Measurements from ENCODE around the gene RTP5.

Gene RTP5

DNA sequence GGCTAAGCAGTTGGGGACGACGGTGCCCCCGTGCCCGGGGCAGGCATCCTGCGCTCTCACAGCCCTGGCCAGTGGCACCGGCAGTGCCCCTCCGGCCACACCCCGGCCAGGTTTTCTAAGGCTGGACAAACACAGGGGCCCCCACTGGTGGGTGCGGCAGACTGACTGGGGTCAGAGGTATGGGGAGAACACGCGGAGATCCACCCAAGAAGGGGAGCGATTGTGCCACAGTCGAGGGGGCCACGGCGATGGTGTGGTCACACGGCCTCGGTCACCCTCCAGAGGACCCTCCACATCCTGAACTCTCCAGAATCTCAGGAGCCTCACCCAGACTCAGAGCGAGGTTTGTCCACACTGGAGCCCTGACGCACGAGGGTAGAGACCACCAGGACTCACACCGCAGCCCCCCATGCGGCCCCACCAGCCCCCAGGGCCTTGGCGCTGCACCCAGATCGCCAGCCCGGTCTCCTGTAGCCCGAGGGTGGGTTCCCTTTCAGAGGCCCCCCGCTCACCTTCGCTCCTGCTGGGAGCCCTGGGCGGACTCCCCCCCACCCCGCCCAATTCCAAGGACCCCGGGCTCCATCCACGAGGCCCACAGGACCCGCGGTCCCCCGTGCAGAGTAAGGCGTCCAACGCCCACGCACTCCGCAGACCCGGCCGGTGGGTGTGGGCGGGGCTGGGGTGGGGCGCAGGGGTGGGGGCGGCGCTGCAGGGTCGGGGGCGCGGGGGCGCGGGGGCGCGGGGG, 26.0 kb upstream of the RTP5 start:
- DNase-seq (ENCODE audit: low read depth) = no peak

GRCh38 chr2:241844066-241844728, 25.3 kb upstream of the RTP5 start:
- peak; percentile 40 for DNase-seq (ENCODE audit: low read depth)

DNA sequence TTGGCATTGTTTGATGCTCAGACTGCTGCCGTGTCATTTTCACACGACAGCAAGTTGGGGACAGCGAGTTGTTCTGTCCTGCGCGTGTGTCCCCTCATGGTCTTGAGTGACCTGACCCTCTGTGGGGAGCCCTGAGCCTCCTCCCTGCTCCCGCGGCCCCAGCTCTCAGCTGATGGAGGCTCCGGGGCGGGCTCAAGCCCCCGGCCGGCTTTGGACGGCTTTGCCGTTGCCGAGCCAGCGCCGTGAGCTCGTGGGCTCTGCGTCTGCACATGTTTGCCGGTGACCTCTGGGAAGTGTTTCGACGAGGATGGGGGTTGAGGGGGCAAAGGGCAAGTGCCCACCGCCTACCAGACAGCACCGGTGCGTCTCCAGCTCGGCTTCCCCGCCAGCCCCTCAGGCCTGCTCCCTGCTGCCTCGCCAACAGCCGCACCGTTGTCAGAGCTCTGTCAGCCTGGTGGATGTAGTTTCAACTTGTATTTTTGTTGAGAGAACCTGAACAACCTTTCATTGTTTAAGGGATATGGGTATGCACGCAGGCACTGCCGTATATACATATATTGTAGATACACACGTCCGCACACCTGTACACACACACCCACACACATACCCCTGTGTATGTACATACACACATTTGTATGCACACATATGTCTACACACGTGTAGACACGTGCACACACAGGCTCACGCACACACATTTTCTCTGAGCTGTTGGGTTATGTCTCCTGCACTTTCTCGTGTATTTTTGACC, 24.5 kb upstream of the RTP5 start:
- DNase-seq (ENCODE audit: low read depth) = no peak

GRCh38 chr2:241846406-241846805, 23.1 kb upstream of the RTP5 start:
- no peak for DNase-seq (ENCODE audit: low read depth)

DNA sequence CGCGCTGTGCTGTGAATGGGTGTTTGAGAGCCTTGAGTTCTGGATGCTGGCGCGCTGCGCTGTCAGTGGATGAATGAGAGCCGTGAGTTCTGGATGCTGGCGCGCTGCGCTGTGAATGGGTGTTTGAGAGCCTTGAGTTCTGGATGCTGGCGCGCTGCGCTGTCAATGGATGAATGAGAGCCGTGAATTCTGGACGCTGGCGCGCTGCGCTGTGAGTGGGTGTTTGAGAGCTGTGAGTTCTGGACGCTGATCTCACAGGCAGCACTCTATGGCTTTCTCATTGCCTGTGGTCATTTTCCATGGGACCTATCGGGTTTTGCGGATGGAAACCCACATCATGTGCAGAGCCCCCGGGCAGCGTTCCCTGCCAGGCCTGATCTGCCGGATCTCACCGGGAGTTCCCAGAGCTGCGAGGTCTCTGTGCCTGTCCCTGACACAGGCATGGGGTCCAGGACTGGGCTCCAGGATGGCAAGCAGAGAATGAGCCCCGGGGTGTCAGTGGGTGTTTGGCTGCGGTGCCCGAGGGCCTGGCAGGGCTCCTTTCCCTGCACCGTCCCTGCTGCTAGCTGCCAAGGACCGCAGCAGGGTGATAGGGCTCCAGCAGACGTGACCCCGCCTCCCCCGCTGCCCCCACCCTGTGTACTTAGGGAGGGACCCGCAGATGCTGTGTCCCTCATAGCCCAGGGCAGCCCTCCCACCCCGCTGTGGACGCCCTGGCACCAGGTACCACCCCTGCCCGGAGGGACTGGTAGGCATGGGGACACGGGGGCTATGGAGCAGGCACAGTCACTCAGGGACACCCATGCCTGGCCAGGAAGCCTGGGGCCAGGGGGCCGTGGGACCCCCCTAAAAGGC, 20.5 kb upstream of the RTP5 start:
- DNase-seq (ENCODE audit: low read depth) = no peak

GRCh38 chr2:241849616-241850543, 19.6 kb upstream of the RTP5 start:
- DNase-seq (ENCODE audit: low read depth) = no peak

GRCh38 chr2:241850544-241851324, 18.8 kb upstream of the RTP5 start:
- no peak for DNase-seq (ENCODE audit: low read depth)

- no peak for DNase-seq (ENCODE audit: low read depth)
Measured at GRCh38 chr2:241851325-241852115, 18.0 kb upstream of the RTP5 start.

DNA sequence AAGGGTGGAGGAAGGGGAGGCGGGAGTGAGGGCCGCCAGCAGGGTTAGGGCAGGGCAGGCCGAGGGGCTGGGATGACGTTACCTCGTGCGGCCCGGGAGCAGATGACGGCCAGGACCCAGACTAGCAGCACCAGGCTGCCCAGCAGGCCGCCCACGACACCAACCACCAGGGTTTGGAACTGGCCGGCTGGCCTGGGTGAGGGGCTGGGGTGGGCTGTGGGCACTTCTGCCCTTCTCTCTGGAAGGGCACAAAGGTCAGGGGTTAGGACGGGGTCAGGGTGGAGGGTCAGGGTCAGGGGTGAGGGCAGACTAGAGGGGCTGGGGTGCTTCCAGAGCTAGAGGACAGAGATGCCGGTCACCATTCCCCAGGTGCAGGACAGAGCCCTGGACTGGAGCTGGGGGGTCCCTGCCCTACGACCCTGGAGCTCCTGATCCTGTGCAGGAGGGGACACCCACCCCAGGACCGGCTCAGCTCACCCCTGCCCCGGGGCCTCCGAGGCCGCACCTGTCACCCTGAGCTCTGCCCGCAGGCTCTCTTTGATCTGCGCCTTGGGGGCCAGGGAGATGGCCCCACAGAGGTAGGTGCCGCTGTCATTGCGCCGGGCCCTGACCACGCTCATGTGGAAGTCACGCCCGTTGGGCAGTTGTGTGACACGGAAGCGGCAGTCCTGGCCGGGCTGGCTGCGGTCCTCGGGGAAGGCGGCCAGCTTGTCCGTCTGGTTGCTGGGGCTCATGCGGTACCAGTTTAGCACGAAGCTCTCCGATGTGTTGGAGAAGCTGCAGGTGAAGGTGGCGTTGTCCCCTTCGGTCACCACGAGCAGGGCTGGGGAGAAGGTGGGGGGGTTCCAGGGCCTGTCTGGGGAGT, 17.2 kb upstream of the RTP5 start:
- no peak for DNase-seq (ENCODE audit: low read depth)

- DNase-seq (ENCODE audit: low read depth) = no peak
Measured at GRCh38 chr2:241852981-241853631, 16.4 kb upstream of the RTP5 start.

DNA sequence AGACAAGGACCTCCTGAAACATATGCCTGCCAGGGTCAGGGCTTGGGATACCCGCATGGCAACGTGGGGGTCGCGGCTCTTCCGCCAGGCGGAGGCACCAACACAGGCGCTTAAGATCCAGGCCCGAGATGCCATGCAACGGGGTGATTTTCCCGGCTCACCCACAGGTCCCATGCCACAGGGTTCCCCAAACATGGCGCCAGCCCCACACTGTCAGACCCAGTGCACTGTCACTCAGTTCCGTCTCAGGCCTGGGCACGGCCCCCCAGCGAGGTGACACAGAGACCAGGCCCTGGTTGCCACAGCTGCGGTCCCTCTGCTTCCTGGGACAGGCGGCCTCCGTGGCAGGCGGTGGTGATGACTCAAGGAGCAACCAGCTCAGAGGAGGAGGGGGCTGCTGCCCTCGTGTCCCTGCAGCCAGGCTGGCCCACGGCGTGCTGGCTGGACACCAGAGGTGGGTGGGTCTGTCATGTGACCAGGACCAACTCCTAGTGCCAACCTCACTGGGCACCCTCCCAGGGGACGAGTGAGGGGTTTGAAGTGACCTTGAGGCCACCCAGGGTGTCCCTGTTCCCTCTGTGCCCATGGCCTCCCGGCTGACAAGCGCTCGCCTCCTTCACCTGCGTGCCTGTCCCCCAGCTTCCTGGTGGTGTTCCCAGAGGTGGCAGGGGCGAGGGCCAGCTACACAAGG, 15.7 kb upstream of the RTP5 start:
- DNase-seq (ENCODE audit: low read depth) = no peak

DNA sequence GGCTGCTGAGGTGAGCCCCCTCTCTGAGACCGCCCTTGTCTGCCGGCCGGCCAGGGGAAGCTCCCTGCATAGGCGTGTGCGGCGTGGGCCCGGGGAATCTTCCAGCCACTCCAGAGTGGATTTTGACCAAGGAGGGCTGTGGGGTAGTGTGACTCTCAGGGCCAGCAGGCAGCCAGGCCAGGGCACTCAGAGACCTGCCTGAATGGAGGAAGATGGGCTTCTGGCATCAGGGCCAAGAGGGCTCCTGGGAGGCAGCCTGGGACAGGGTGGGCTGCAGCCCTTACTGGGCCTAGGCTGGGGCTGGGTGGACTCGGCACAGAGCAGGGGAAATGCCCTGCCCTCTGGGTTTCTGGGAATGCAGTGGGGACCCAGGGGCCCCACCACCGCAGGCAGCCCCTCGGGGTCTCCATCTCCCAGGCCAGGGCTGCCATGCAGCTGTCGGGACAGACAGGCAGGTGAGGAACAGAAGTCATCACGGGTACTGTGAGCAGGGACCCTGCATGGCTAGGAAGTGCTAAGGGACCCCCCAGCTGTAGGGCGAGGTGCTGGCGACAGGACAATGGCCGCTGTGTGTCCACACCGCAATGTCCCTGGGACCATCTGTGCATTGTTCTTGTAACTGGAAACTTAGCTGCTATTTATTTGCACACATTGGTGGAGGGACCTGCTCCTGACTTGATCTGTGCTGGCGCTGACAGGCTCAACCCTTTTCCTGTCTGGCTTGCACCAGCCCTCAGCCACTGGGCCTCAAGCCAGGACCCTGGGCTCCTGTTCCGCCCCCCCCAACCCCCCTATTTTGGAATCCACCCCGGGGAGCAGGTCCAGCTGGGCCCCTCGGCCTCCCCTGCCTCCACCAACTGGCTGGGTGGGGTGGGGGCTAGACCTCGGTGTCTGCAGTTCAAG, 14.9 kb upstream of the RTP5 start:
- no peak for DNase-seq (ENCODE audit: low read depth)

DNA sequence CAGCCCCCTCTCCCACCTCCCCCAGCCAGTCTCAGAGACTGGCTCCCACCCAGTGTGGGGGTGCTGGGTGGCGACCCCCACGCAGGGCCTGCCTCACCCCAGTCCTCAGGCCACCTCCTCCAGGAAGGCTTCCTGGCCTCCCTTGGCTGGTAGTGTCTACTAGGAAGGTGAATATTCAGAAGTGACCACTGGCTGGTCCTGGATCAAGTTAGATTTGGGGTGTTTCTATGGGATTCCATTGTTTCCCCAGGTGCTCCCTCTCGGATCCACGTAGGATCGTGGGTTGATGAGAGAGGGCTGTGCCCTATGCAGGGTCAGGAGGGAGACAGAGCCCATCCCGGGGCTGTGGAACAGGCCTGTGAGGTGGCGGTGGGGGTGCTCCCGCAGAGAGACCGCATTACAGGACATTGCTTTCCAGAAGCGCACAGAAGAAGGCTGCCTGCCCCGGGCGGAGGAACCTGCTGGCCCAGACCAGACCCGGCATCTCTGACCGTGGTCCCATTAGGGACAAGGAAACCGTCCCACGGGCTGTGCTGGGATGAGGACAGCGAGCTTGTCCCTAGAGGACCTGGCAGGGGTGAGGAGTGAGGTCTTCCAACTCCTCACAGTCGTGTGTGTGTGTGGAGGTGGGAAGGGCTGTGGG, 14.2 kb upstream of the RTP5 start:
- DNase-seq (ENCODE audit: low read depth) = no peak

DNA sequence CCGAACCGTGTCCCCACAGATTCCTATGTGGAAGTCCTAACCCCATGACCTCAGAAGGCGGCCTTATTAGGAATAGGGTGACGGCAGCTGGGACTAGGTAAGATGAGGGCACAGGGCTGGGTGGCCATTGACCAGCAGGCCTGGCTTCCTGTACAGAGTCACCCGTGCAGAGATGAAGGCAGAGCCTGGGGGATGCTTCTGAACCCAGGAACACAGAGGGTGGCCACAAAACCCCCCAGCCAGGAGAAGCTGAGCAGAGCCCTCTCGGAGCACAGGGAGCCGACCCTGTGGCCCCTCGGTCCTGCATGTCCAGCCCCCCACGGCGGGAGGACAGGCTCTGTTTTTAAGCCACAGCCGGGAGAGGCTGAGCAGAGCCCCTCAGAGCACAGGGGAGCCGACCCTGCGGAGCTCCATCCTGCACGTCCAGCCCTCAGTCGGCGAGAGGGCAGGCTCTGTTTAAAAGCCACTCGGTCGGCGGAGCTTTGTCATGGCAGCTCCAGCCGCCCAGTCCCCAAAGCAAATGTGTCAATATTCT, 13.6 kb upstream of the RTP5 start:
- no peak for DNase-seq (ENCODE audit: low read depth)

DNA sequence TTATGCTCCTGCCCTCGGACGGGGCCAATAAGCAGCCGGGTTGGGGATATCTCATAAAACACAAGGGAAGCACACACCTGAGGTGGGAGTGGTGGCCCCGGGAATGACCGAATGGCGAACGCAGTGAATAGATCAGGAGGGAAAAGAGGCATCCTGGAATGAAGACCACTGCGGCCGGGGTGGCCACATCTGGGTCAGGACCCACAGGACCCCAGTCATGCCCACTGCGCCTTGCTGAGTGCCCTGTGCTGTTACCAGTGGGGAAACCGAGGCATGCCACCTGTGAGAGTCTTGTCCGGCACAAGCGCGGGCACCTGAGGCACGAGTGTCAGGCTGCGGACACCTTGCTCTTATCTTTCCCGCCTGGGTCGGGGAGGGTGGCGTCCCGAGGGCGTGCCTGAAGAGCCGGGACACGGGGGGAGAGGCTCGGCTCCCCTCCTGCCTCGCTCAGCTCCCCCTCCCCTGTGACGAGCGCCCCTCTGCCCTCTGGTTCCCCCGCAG, 12.4 kb upstream of the RTP5 start:
- DNase-seq (ENCODE audit: low read depth) = no peak

All from CMK (cell line).